ENCODE data around the gene SNX5.
"Not testable (repeated sequence)": the region's sequence is repeated elsewhere in the genome, so short reads cannot be mapped to it uniquely, and the experiment has no call there.

SNX5 gene

DNA sequence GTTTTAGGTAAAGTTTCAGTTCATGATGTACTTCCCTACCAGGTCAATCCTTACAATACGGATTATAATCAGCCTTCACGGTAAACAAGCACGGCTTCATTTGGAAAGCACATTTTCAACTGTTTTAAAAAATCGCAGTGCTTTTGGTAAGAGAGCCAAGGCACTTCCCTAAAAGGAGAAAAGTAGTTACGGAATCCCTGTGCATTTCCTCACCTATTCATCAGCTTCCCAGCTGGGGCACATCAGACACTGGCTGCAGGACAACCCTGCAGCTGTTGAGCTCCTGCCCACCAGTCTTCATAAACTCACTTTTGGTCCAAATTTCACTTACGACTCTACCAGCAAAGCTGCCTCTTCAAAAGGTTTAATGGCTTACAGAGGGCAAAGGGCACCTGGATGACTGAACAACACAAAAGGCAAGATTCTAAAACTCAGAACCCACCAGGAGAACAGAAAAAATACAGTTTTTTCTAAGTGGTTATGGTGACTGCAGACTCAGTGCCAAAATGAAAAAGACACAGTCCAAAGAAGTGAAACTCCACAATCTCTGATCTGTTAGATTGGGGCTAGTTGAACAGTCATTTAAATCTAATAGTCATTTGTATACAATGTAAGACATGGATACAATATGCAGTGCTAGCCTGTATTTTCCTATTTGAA is 7.5 kb downstream of the SNX5 start:
- H3K4me3 ChIP-seq (ENCODE audit: control insufficient read depth, low read depth, low read length), result no peak overlapping the region
- no peak for DNase-seq (ENCODE audit: low read depth)
- TF ChIP-seq, protein P1, sequence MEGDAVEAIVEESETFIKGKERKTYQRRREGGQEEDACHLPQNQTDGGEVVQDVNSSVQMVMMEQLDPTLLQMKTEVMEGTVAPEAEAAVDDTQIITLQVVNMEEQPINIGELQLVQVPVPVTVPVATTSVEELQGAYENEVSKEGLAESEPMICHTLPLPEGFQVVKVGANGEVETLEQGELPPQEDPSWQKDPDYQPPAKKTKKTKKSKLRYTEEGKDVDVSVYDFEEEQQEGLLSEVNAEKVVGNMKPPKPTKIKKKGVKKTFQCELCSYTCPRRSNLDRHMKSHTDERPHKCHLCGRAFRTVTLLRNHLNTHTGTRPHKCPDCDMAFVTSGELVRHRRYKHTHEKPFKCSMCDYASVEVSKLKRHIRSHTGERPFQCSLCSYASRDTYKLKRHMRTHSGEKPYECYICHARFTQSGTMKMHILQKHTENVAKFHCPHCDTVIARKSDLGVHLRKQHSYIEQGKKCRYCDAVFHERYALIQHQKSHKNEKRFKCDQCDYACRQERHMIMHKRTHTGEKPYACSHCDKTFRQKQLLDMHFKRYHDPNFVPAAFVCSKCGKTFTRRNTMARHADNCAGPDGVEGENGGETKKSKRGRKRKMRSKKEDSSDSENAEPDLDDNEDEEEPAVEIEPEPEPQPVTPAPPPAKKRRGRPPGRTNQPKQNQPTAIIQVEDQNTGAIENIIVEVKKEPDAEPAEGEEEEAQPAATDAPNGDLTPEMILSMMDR (IDR thresholded peaks at IDR 0.05; ENCODE audit: control insufficient read depth, insufficient read depth, low read depth, low read length, missing control alignments), result no peak

DNA sequence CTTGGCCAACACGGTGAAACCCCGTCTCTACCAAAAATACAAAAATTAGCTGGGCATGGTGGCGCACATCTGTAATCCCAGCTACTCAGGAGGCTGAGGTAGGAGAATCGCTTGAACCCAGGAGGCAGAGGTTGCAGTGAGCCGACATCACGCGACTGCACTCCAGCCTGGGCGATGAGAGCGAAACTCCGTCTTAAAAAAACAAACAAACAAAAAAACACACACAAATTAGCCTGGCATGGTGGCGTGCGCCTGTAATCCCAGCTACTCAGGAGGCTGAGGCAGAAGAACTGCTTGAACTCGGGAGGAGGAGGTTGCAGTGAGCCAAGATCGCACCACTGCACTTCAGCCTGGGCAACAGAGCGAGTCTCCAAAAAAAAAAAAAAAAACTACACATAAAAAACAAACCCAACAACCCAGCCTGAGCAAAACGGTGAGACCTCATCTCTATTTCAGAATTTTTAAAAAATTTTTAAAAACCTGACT is 8.2 kb downstream of the SNX5 start:
- DNase-seq (ENCODE audit: low read depth); H3K4me3 ChIP-seq (ENCODE audit: control insufficient read depth, low read depth, low read length): not testable (repeated sequence)

DNA sequence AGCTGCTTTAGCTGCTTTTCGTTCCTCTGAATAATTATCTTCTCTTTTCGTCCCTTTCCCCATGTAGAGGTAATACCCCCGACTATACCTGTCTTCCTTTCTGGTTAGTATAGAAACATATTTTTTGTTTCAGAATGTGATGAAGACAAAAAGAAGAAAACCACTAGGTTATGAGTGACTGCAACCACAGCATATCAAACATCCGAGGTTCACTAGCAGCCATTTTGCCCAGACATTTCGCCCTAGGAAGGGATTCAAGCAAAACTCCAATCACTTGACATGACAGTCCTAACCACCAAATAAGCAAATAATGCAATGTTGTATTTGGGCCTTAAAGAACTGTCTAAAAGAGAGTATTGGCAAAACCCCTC is 9.4 kb downstream of the SNX5 start:
- TF ChIP-seq, protein P1 (IDR thresholded peaks at IDR 0.05; ENCODE audit: control insufficient read depth, insufficient read depth, low read depth, low read length, missing control alignments), result no peak
- no peak overlapping the region for H3K4me3 ChIP-seq (ENCODE audit: control insufficient read depth, low read depth, low read length)
- DNase-seq (ENCODE audit: low read depth), result no peak

DNA sequence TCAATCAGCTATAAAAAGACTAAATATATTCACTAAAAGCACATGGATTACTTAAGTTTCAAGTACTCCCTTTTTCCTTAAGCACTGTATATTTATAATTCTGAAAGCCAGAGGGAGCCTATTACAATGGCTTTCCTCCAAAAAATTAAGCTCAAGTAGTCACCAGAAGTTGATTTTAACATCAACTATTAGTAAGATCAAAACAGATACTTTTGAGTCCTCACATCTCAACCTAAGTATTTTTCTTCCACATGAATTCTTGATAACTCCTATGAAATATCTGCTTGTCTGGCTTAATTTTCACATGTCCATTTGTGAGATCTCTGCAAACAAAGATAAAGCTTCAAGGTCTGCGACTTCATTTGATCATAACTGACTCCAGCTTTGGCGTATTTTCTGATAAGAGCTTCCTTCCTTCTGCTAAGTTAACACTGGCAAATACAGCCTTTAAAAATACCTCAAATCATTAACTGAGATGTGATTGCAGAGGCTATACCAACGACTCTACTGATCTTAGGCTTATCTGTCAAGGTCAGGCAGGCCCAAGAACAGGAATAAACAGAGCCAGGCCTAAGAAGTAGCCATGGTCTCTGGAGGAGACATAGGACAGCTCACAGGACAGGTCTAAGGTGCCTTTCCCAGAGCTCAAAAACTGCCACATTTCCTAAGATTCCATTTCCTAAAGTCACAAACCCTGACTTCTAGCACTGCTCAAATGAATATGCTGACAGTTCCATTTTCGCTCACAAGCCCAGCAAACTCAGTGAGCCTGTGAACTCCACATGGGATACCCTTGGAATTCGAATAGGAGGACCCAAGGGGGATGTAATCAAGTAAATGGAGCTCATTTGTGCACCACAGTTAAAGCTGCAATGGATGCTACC is 10.0 kb downstream of the SNX5 start:
- TF ChIP-seq, protein P1 (IDR thresholded peaks at IDR 0.05; ENCODE audit: control insufficient read depth, insufficient read depth, low read depth, low read length, missing control alignments), result peak; percentile 19
- no peak for DNase-seq (ENCODE audit: low read depth)
- no peak overlapping the region for H3K4me3 ChIP-seq (ENCODE audit: control insufficient read depth, low read depth, low read length)

DNA sequence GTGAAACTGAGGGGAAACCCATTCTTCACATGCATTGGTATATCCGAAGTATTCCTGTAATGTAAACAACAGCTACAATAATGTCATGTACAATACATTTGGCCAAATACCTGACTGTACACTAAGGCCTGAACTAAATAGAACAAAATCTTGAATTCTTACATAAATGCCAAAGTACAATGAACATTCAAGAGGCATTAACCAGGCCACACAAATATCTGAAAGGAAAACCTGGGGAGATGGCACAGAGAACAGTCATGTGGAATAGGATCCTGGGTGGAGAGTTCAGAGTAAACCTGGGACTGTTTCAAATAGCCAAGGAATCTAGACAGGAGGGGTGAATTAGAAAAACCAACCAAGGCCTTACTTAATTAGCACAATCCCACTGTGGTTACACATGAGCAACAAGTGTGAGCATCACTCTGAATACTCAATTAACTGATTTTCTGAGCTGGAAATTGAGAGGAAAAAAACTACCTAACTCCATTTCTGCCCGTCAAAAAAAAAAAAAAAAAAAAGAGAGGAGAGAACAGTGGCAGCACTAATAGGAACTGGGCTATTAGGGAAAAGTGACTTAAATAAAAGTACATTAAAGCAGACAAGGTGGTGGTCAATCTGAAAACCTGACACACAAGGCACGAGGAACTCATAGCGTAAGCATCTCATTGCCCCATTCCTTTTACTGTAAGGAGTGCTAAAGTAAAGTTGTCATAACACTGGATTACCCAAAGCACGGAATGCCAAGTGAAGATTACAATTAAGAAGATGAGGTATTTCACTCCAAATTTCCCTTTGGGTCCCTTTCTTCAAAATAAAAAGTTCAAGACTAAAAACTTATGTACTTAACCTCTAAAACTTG is 10.9 kb downstream of the SNX5 start:
- TF ChIP-seq, protein P1 (IDR thresholded peaks at IDR 0.05; ENCODE audit: control insufficient read depth, insufficient read depth, low read depth, low read length, missing control alignments), result no peak
- DNase-seq (ENCODE audit: low read depth), result no peak
- H3K4me3 ChIP-seq (ENCODE audit: control insufficient read depth, low read depth, low read length), result no peak overlapping the region

DNA sequence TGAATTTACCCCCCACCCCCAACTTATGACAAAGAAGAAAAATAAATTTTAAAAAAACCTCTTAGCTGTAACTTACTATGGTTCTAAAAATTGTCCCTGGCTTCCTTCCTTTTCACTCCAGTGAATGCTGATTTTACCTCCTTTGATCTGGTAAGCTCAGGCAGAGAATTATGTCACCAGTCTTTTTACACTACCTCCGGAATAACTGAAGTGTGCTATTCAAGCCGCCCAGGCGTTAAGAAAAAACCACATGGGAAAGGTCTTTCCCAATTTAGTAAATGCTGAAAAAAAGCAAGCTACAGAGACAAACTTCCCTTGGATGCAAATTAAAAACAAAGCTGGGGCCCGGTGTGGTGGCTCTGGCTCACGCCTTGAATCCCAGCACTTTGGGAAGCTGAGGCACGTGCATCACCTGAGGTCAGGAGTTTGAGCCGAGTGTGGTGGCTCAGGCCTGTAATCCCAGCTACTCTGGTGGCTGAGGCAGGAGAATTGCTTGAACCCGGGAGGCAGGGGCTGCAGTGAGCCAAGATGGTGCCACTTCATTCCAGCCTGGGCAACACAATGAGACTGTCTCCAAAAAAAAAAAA is 12.4 kb downstream of the SNX5 start:
- no peak for DNase-seq (ENCODE audit: low read depth)
- TF ChIP-seq, protein P1 (IDR thresholded peaks at IDR 0.05; ENCODE audit: control insufficient read depth, insufficient read depth, low read depth, low read length, missing control alignments), result no peak
- no peak overlapping the region for H3K4me3 ChIP-seq (ENCODE audit: control insufficient read depth, low read depth, low read length)
